ENCODE data around the gene LRRC51.

Gene LRRC51

GRCh38 chr11:72080326-72081183 is at the start of gene LRRC51, which contains the start of gene NUMA1:
Gene LRRC51 (plus strand): TSS chr11:72080850. CDS start chr11:72089084, 8,234 bp downstream.
Gene NUMA1 (minus strand): TSS chr11:72080542. CDS start chr11:72035943, 44,599 bp downstream.
- H3K27me3 ChIP-seq (ENCODE audit: control insufficient read depth, insufficient read depth, low read length), result no peaks in the 10 kb centered on the region
- H3K9me3 ChIP-seq (ENCODE audit: control insufficient read depth, low read length), result no peaks in the 10 kb centered on the region
- no peaks in the 10 kb centered on the region for H3K36me3 ChIP-seq (ENCODE audit: control insufficient read depth, insufficient read depth, low read length)
- H3K4me3 ChIP-seq (ENCODE audit: low read length), result peak within 1 kb of the TSS; percentile 86
- H3K9ac ChIP-seq (ENCODE audit: low read length), result peak within 1 kb of the TSS; percentile 81
- H3K4me1 ChIP-seq (ENCODE audit: control insufficient read depth, insufficient read depth, low read length), result peaks cover 15% of the 10 kb centered on the region

GRCh38 chr11:72036687-72037086 is 44.0 kb upstream of the LRRC51 start:
- no peaks in the 10 kb centered on the region for H3K27me3 ChIP-seq (ENCODE audit: control insufficient read depth, insufficient read depth, low read length)
- H3K9me3 ChIP-seq (ENCODE audit: control insufficient read depth, low read length), result no peaks in the 10 kb centered on the region
- H3K9ac ChIP-seq (ENCODE audit: low read length), result no peak overlapping the region
- no peak overlapping the region for H3K4me3 ChIP-seq (ENCODE audit: low read length)
- H3K36me3 ChIP-seq (ENCODE audit: control insufficient read depth, insufficient read depth, low read length), result no peaks in the 10 kb centered on the region
- peaks cover 28% of the 10 kb centered on the region for H3K4me1 ChIP-seq (ENCODE audit: control insufficient read depth, insufficient read depth, low read length)

GRCh38 chr11:72037554-72038311 is 42.9 kb upstream of the LRRC51 start:
- peaks cover 38% of the 10 kb centered on the region for H3K4me1 ChIP-seq (ENCODE audit: control insufficient read depth, insufficient read depth, low read length)

GRCh38 chr11:72038491-72038890 is 42.2 kb upstream of the LRRC51 start:
- Histone ChIP-seq H3K4me3 (ENCODE audit: low read length) (peak overlapping the region; percentile 43), H3K4me1 (ENCODE audit: control insufficient read depth, insufficient read depth, low read length) (peaks cover 41% of the 10 kb centered on the region), H3K9ac (ENCODE audit: low read length) (peak overlapping the region; percentile 91), H3K27me3 (ENCODE audit: control insufficient read depth, insufficient read depth, low read length) (no peaks in the 10 kb centered on the region), H3K36me3 (ENCODE audit: control insufficient read depth, insufficient read depth, low read length) (no peaks in the 10 kb centered on the region), H3K9me3 (ENCODE audit: control insufficient read depth, low read length) (no peaks in the 10 kb centered on the region)

More at GRCh38 chr11:72037554-72038311, 42.9 kb upstream of the LRRC51 start:
- Histone ChIP-seq H3K27me3 (ENCODE audit: control insufficient read depth, insufficient read depth, low read length) (no peaks in the 10 kb centered on the region), H3K36me3 (ENCODE audit: control insufficient read depth, insufficient read depth, low read length) (no peaks in the 10 kb centered on the region), H3K9ac (ENCODE audit: low read length) (peak overlapping the region; percentile 91), H3K4me3 (ENCODE audit: low read length) (no peak overlapping the region), H3K9me3 (ENCODE audit: control insufficient read depth, low read length) (no peaks in the 10 kb centered on the region)

GRCh38 chr11:72039031-72039855 is 41.4 kb upstream of the LRRC51 start:
- H3K4me1 ChIP-seq (ENCODE audit: control insufficient read depth, insufficient read depth, low read length), result peaks cover 41% of the 10 kb centered on the region
- H3K27me3 ChIP-seq (ENCODE audit: control insufficient read depth, insufficient read depth, low read length), result no peaks in the 10 kb centered on the region
- peak overlapping the region; percentile 43 for H3K4me3 ChIP-seq (ENCODE audit: low read length)
- H3K9me3 ChIP-seq (ENCODE audit: control insufficient read depth, low read length), result no peaks in the 10 kb centered on the region
- peak overlapping the region; percentile 91 for H3K9ac ChIP-seq (ENCODE audit: low read length)
- H3K36me3 ChIP-seq (ENCODE audit: control insufficient read depth, insufficient read depth, low read length), result no peaks in the 10 kb centered on the region

GRCh38 chr11:72039856-72040401 is 40.7 kb upstream of the LRRC51 start:
- no peaks in the 10 kb centered on the region for H3K36me3 ChIP-seq (ENCODE audit: control insufficient read depth, insufficient read depth, low read length)
- peak overlapping the region; percentile 43 for H3K4me3 ChIP-seq (ENCODE audit: low read length)
- H3K9ac ChIP-seq (ENCODE audit: low read length), result peak overlapping the region; percentile 91
- H3K9me3 ChIP-seq (ENCODE audit: control insufficient read depth, low read length), result no peaks in the 10 kb centered on the region
- H3K27me3 ChIP-seq (ENCODE audit: control insufficient read depth, insufficient read depth, low read length), result no peaks in the 10 kb centered on the region
- peaks cover 41% of the 10 kb centered on the region for H3K4me1 ChIP-seq (ENCODE audit: control insufficient read depth, insufficient read depth, low read length)

GRCh38 chr11:72040491-72041363 is 39.9 kb upstream of the LRRC51 start:
- no peaks in the 10 kb centered on the region for H3K27me3 ChIP-seq (ENCODE audit: control insufficient read depth, insufficient read depth, low read length)
- peaks cover 41% of the 10 kb centered on the region for H3K4me1 ChIP-seq (ENCODE audit: control insufficient read depth, insufficient read depth, low read length)
- peak overlapping the region; percentile 43 for H3K4me3 ChIP-seq (ENCODE audit: low read length)
- no peaks in the 10 kb centered on the region for H3K36me3 ChIP-seq (ENCODE audit: control insufficient read depth, insufficient read depth, low read length)
- H3K9ac ChIP-seq (ENCODE audit: low read length), result peak overlapping the region; percentile 91
- H3K9me3 ChIP-seq (ENCODE audit: control insufficient read depth, low read length), result no peaks in the 10 kb centered on the region

- peak overlapping the region; percentile 91 for H3K9ac ChIP-seq (ENCODE audit: low read length)
- peaks cover 41% of the 10 kb centered on the region for H3K4me1 ChIP-seq (ENCODE audit: control insufficient read depth, insufficient read depth, low read length)
- H3K4me3 ChIP-seq (ENCODE audit: low read length), result peak overlapping the region; percentile 43
These were observed 39.1 kb upstream of the LRRC51 start for GRCh38 chr11:72041364-72042063.

GRCh38 chr11:72042064-72042745 is 38.4 kb upstream of the LRRC51 start:
- peaks cover 41% of the 10 kb centered on the region for H3K4me1 ChIP-seq (ENCODE audit: control insufficient read depth, insufficient read depth, low read length)
- peak overlapping the region; percentile 43 for H3K4me3 ChIP-seq (ENCODE audit: low read length)
- H3K9ac ChIP-seq (ENCODE audit: low read length), result peak overlapping the region; percentile 91
- no peaks in the 10 kb centered on the region for H3K9me3 ChIP-seq (ENCODE audit: control insufficient read depth, low read length)
- no peaks in the 10 kb centered on the region for H3K27me3 ChIP-seq (ENCODE audit: control insufficient read depth, insufficient read depth, low read length)
- H3K36me3 ChIP-seq (ENCODE audit: control insufficient read depth, insufficient read depth, low read length), result no peaks in the 10 kb centered on the region

More at GRCh38 chr11:72041364-72042063, 39.1 kb upstream of the LRRC51 start:
- no peaks in the 10 kb centered on the region for H3K27me3 ChIP-seq (ENCODE audit: control insufficient read depth, insufficient read depth, low read length)
- H3K36me3 ChIP-seq (ENCODE audit: control insufficient read depth, insufficient read depth, low read length), result no peaks in the 10 kb centered on the region
- no peaks in the 10 kb centered on the region for H3K9me3 ChIP-seq (ENCODE audit: control insufficient read depth, low read length)

GRCh38 chr11:72045849-72046248 is 34.8 kb upstream of the LRRC51 start:
- Histone ChIP-seq H3K9ac (ENCODE audit: low read length) (no peak overlapping the region), H3K9me3 (ENCODE audit: control insufficient read depth, low read length) (no peaks in the 10 kb centered on the region), H3K4me3 (ENCODE audit: low read length) (no peak overlapping the region), H3K27me3 (ENCODE audit: control insufficient read depth, insufficient read depth, low read length) (no peaks in the 10 kb centered on the region), H3K36me3 (ENCODE audit: control insufficient read depth, insufficient read depth, low read length) (no peaks in the 10 kb centered on the region), H3K4me1 (ENCODE audit: control insufficient read depth, insufficient read depth, low read length) (peaks cover 22% of the 10 kb centered on the region)

Measured in mucosa of stomach (tissue), 1 donor.